ENCODE measurements around the gene RNF157.

DNA sequence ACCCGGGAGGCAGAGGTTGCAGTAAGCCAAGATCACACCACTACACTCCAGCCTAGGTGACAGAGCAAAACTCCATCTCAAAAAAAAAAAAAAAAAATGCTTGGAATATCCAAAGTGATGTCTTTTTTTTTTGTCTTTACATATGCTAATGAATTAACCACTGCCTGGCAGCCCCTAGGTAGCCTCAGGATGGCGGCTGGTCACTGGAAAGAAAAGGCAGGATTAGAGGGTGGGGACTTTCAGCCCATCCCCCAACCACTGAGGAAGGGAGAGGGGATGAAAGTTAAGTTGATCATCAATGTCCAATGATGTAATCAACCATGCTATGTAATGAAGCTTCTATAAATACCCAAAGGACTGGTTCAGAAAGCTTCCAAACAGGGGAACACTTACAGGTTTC is 26.8 kb downstream of the RNF157 start:
- TF ChIP-seq POLR2AphosphoS2 (IDR thresholded peaks at IDR 0.05; ENCODE audit: low read length) (no peak), EZH2 (IDR thresholded peaks at IDR 0.05; ENCODE audit: borderline replicate concordance, low read depth, low read length) (no peak), MAFF (IDR thresholded peaks at IDR 0.05; ENCODE audit: low read length) (no peak), HOXB6 (CRISPR knock-in tag; IDR thresholded peaks at IDR 0.05; ENCODE audit: borderline replicate concordance) (no peak), POLR2G (IDR thresholded peaks at IDR 0.05; ENCODE audit: low read depth, low read length) (no peak), DNMT1 (IDR thresholded peaks at IDR 0.05) (no peak), ZNF3 (CRISPR knock-in tag; IDR thresholded peaks at IDR 0.05) (no peak), MEF2A (IDR thresholded peaks at IDR 0.05; ENCODE audit: control insufficient read depth, low read depth, low read length) (no peak)
- TF ChIP-seq, protein P1, sequence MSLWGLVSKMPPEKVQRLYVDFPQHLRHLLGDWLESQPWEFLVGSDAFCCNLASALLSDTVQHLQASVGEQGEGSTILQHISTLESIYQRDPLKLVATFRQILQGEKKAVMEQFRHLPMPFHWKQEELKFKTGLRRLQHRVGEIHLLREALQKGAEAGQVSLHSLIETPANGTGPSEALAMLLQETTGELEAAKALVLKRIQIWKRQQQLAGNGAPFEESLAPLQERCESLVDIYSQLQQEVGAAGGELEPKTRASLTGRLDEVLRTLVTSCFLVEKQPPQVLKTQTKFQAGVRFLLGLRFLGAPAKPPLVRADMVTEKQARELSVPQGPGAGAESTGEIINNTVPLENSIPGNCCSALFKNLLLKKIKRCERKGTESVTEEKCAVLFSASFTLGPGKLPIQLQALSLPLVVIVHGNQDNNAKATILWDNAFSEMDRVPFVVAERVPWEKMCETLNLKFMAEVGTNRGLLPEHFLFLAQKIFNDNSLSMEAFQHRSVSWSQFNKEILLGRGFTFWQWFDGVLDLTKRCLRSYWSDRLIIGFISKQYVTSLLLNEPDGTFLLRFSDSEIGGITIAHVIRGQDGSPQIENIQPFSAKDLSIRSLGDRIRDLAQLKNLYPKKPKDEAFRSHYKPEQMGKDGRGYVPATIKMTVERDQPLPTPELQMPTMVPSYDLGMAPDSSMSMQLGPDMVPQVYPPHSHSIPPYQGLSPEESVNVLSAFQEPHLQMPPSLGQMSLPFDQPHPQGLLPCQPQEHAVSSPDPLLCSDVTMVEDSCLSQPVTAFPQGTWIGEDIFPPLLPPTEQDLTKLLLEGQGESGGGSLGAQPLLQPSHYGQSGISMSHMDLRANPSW (CRISPR knock-in tag; IDR thresholded peaks at IDR 0.05): no peak
- TF ChIP-seq, protein P2, sequence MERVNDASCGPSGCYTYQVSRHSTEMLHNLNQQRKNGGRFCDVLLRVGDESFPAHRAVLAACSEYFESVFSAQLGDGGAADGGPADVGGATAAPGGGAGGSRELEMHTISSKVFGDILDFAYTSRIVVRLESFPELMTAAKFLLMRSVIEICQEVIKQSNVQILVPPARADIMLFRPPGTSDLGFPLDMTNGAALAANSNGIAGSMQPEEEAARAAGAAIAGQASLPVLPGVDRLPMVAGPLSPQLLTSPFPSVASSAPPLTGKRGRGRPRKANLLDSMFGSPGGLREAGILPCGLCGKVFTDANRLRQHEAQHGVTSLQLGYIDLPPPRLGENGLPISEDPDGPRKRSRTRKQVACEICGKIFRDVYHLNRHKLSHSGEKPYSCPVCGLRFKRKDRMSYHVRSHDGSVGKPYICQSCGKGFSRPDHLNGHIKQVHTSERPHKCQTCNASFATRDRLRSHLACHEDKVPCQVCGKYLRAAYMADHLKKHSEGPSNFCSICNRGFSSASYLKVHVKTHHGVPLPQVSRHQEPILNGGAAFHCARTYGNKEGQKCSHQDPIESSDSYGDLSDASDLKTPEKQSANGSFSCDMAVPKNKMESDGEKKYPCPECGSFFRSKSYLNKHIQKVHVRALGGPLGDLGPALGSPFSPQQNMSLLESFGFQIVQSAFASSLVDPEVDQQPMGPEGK (CRISPR knock-in tag; IDR thresholded peaks at IDR 0.05; ENCODE audit: borderline replicate concordance): no peak
